ENCODE measurements around the gene ZNF678.
"Not testable (repeated sequence)": the region's sequence is repeated elsewhere in the genome, so short reads cannot be mapped to it uniquely, and the experiment has no call there.

Gene ZNF678

DNA sequence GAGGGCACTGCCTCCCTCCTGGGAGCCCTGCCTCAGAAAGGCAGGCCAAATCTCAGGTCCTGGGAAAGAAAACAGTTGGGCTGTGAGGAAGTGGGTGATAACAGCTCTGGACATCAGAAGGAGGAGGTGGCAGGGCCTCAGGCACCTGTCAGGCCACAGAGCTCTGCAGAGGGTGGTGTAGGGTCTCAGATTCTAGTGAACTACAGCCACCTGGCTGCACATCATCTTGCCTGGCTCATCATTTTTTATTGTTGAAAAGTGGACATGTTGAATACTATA lies 15.3 kb upstream of the ZNF678 start:
- no peak overlapping the region for H3K4me2 ChIP-seq (ENCODE audit: low read depth, low read length, poor library complexity, severe bottlenecking)
- no peaks in the 10 kb centered on the region for H3K36me3 ChIP-seq (ENCODE audit: insufficient read depth, low read length)
- no peaks in the 10 kb centered on the region for H3K27me3 ChIP-seq (ENCODE audit: insufficient read depth, low read length, poor library complexity, severe bottlenecking)
- no peaks in the 10 kb centered on the region for H3F3A ChIP-seq (ENCODE audit: low read depth)
- no peak overlapping the region for H3K9ac ChIP-seq (ENCODE audit: low read depth, low read length, poor library complexity, severe bottlenecking)
- H4K20me1 ChIP-seq (ENCODE audit: insufficient read depth, low read length, poor library complexity, severe bottlenecking), result no peaks in the 10 kb centered on the region
- no peaks in the 10 kb centered on the region for H3K4me1 ChIP-seq (ENCODE audit: insufficient read depth, low read length, poor library complexity, severe bottlenecking)
- no peaks in the 10 kb centered on the region for H3K9me2 ChIP-seq (replicated peaks; ENCODE audit: low read depth, low read length)
- TF ChIP-seq EZH2phosphoT487 (IDR thresholded peaks at IDR 0.05; ENCODE audit: borderline replicate concordance), result no peak
- TF ChIP-seq, protein P1, sequence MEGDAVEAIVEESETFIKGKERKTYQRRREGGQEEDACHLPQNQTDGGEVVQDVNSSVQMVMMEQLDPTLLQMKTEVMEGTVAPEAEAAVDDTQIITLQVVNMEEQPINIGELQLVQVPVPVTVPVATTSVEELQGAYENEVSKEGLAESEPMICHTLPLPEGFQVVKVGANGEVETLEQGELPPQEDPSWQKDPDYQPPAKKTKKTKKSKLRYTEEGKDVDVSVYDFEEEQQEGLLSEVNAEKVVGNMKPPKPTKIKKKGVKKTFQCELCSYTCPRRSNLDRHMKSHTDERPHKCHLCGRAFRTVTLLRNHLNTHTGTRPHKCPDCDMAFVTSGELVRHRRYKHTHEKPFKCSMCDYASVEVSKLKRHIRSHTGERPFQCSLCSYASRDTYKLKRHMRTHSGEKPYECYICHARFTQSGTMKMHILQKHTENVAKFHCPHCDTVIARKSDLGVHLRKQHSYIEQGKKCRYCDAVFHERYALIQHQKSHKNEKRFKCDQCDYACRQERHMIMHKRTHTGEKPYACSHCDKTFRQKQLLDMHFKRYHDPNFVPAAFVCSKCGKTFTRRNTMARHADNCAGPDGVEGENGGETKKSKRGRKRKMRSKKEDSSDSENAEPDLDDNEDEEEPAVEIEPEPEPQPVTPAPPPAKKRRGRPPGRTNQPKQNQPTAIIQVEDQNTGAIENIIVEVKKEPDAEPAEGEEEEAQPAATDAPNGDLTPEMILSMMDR (conservative IDR thresholded peaks at IDR 0.05; ENCODE audit: low read length), result no peak
- no peak overlapping the region for H3K4me3 ChIP-seq (ENCODE audit: low read length, poor library complexity, severe bottlenecking)
- no peaks in the 10 kb centered on the region for H3K79me2 ChIP-seq (ENCODE audit: insufficient read depth, low read length)
- H2AFZ ChIP-seq (ENCODE audit: low read length), result no peak overlapping the region
- no peaks in the 10 kb centered on the region; the same call in 1 of the 2 replicates for H3K9me3 ChIP-seq (ENCODE audit: insufficient read depth, low read depth, low read length)

- Histone ChIP-seq H3K9ac (ENCODE audit: low read depth, low read length, poor library complexity, severe bottlenecking) (no peak overlapping the region), H3K4me2 (ENCODE audit: low read depth, low read length, poor library complexity, severe bottlenecking) (no peak overlapping the region)
- no peak for TF ChIP-seq EZH2phosphoT487 (IDR thresholded peaks at IDR 0.05; ENCODE audit: borderline replicate concordance)
- TF ChIP-seq, protein P1 (conservative IDR thresholded peaks at IDR 0.05; ENCODE audit: low read length), result no peak
These were observed 14.9 kb upstream of the ZNF678 start for GRCh38 chr1:227548448-227548847.

GRCh38 chr1:227549892-227550291 lies 13.5 kb upstream of the ZNF678 start:
- Histone ChIP-seq H3K79me2 (ENCODE audit: insufficient read depth, low read length) (no peaks in the 10 kb centered on the region), H4K20me1 (ENCODE audit: insufficient read depth, low read length, poor library complexity, severe bottlenecking) (no peaks in the 10 kb centered on the region), H3K4me1 (ENCODE audit: insufficient read depth, low read length, poor library complexity, severe bottlenecking) (no peaks in the 10 kb centered on the region), H3K4me3 (ENCODE audit: low read length, poor library complexity, severe bottlenecking) (no peak overlapping the region), H3F3A (ENCODE audit: low read depth) (no peaks in the 10 kb centered on the region), H3K9me3 (ENCODE audit: insufficient read depth, low read depth, low read length) (no peaks in the 10 kb centered on the region; the same call in 1 of the 2 replicates), H2AFZ (ENCODE audit: low read length) (no peak overlapping the region), H3K9me2 (replicated peaks; ENCODE audit: low read depth, low read length) (no peaks in the 10 kb centered on the region), H3K9ac (ENCODE audit: low read depth, low read length, poor library complexity, severe bottlenecking) (no peak overlapping the region), H3K36me3 (ENCODE audit: insufficient read depth, low read length) (no peaks in the 10 kb centered on the region), H3K27me3 (ENCODE audit: insufficient read depth, low read length, poor library complexity, severe bottlenecking) (no peaks in the 10 kb centered on the region), H3K4me2 (ENCODE audit: low read depth, low read length, poor library complexity, severe bottlenecking) (no peak overlapping the region)
- no peak for TF ChIP-seq EZH2phosphoT487 (IDR thresholded peaks at IDR 0.05; ENCODE audit: borderline replicate concordance)
- TF ChIP-seq, protein P1 (conservative IDR thresholded peaks at IDR 0.05; ENCODE audit: low read length), result no peak

More at GRCh38 chr1:227548448-227548847, 14.9 kb upstream of the ZNF678 start:
- Histone ChIP-seq H3K36me3 (ENCODE audit: insufficient read depth, low read length) (no peaks in the 10 kb centered on the region), H3K4me1 (ENCODE audit: insufficient read depth, low read length, poor library complexity, severe bottlenecking) (no peaks in the 10 kb centered on the region), H3K9me2 (replicated peaks; ENCODE audit: low read depth, low read length) (no peaks in the 10 kb centered on the region), H2AFZ (ENCODE audit: low read length) (no peak overlapping the region), H3K9me3 (ENCODE audit: insufficient read depth, low read depth, low read length) (no peaks in the 10 kb centered on the region; the same call in 1 of the 2 replicates), H3K27me3 (ENCODE audit: insufficient read depth, low read length, poor library complexity, severe bottlenecking) (no peaks in the 10 kb centered on the region), H3K4me3 (ENCODE audit: low read length, poor library complexity, severe bottlenecking) (no peak overlapping the region), H3K79me2 (ENCODE audit: insufficient read depth, low read length) (no peaks in the 10 kb centered on the region), H3F3A (ENCODE audit: low read depth) (no peaks in the 10 kb centered on the region), H4K20me1 (ENCODE audit: insufficient read depth, low read length, poor library complexity, severe bottlenecking) (no peaks in the 10 kb centered on the region)

DNA sequence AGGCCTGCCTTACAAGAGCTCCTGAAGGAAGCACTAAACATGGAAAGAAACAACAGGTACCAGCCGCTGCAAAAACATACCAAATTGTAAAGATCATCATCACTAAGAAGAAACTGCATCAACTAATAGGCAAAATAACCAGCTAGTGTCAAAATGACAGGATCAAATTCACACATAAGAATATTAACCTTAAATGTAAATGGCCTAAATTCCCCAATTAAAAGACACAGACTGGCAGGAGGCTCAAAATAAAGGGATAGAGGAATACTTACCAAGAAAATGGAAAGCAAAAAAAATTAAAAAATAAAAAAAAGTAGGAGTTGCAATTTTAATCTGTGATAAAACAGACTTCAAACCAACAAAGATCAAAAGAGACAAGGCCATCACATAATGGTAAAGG lies 11.5 kb upstream of the ZNF678 start:
- H3K4me2 ChIP-seq (ENCODE audit: low read depth, low read length, poor library complexity, severe bottlenecking); H3K9me2 ChIP-seq (replicated peaks; ENCODE audit: low read depth, low read length); H3K27me3 ChIP-seq (ENCODE audit: insufficient read depth, low read length, poor library complexity, severe bottlenecking); H3K79me2 ChIP-seq (ENCODE audit: insufficient read depth, low read length); H3K4me3 ChIP-seq (ENCODE audit: low read length, poor library complexity, severe bottlenecking); H4K20me1 ChIP-seq (ENCODE audit: insufficient read depth, low read length, poor library complexity, severe bottlenecking); H2AFZ ChIP-seq (ENCODE audit: low read length); H3F3A ChIP-seq (ENCODE audit: low read depth); H3K9ac ChIP-seq (ENCODE audit: low read depth, low read length, poor library complexity, severe bottlenecking); H3K4me1 ChIP-seq (ENCODE audit: insufficient read depth, low read length, poor library complexity, severe bottlenecking); H3K36me3 ChIP-seq (ENCODE audit: insufficient read depth, low read length); H3K9me3 ChIP-seq (ENCODE audit: insufficient read depth, low read depth, low read length): not testable (repeated sequence)
